Measurements from ENCODE around the gene TMEM258. TPM values are rescaled to one million over a fixed set of nuclear protein-coding genes. Genes with fewer than 3 reads are reported as not detected.

Gene TMEM258
- total RNA-seq, 2 experiments from 2014 or later = 191 to 192 TPM

- Mint-ChIP-seq H3K9me3 (no peaks in the 10 kb centered on the region), H3K4me3 (no peak overlapping the region), H3K36me3 (peaks cover 2% of the 10 kb centered on the region), H3K4me1 (ENCODE audit: low read depth) (peaks cover 24% of the 10 kb centered on the region), H3K27ac (no peak overlapping the region), H3K27me3 (peaks cover 8% of the 10 kb centered on the region)
- CTCF ChIA-PET = interaction anchor here (1.7 kb wide), 1 partner anchor 18 kb away, joined by 3 read pairs; no protein-coding TSS in a partner anchor
- DNase-seq = no peak
- intact Hi-C loops (cut with micrococcal nuclease) = no loop called here
- POLR2A ChIA-PET = no interaction called here
These were observed 40.4 kb upstream of the TMEM258 start for GRCh38 chr11:61832754-61833153.

- Mint-ChIP-seq H3K27me3 (peaks cover 9% of the 10 kb centered on the region), H3K4me1 (ENCODE audit: low read depth) (peaks cover 25% of the 10 kb centered on the region), H3K36me3 (peaks cover 2% of the 10 kb centered on the region), H3K4me3 (no peak overlapping the region), H3K9me3 (no peaks in the 10 kb centered on the region), H3K27ac (no peak overlapping the region)
- no peak for DNase-seq
- POLR2A ChIA-PET = no interaction called here
- CTCF ChIA-PET = interaction anchor here (0.6 kb wide), 1 partner anchor 116 kb away, joined by 3 read pairs; no protein-coding TSS in a partner anchor
- intact Hi-C loops (cut with micrococcal nuclease) = no loop called here
These were observed 39.8 kb upstream of the TMEM258 start for GRCh38 chr11:61832207-61832606.

- H3K27me3 Mint-ChIP-seq = peaks cover 12% of the 10 kb centered on the region
- peaks cover 2% of the 10 kb centered on the region for H3K36me3 Mint-ChIP-seq
- POLR2A ChIA-PET = no interaction called here
These were observed 38.1 kb upstream of the TMEM258 start for GRCh38 chr11:61830237-61831105.

GRCh38 chr11:61829806-61830205 is 37.4 kb upstream of the TMEM258 start:
- POLR2A ChIA-PET = interaction anchor here (1.3 kb wide), 1 partner anchor 15 kb away, joined by 3 read pairs; no protein-coding TSS in a partner anchor
- CTCF ChIA-PET = interaction anchor here (1.4 to 3.0 kb wide), 4 partner anchors 13 to 252 kb away, joined by 3 to 20 read pairs (median 4); partner anchors contain the start of gene FADS1
- peaks cover 2% of the 10 kb centered on the region for H3K36me3 Mint-ChIP-seq
- intact Hi-C loops (cut with micrococcal nuclease) = loop anchor here (5.0 kb wide), 1 partner anchor 38 kb away; the partner anchor contains the start of genes FEN1 and TMEM258
- peaks cover 21% of the 10 kb centered on the region for H3K4me1 Mint-ChIP-seq (ENCODE audit: low read depth)
- H3K9me3 Mint-ChIP-seq = no peaks in the 10 kb centered on the region
- no peak for DNase-seq
- H3K27ac Mint-ChIP-seq = no peak overlapping the region
- H3K4me3 Mint-ChIP-seq = peak overlapping the region; percentile 85
- peaks cover 14% of the 10 kb centered on the region for H3K27me3 Mint-ChIP-seq

More at GRCh38 chr11:61830237-61831105, 38.1 kb upstream of the TMEM258 start:
- peak overlapping the region; percentile 20 for H3K4me3 Mint-ChIP-seq
- CTCF ChIA-PET = interaction anchor here (1.0 to 1.1 kb wide), 2 partner anchors 15 to 68 kb away, joined by 4 read pairs; no protein-coding TSS in a partner anchor
- no peak overlapping the region for H3K27ac Mint-ChIP-seq
- H3K4me1 Mint-ChIP-seq (ENCODE audit: low read depth) = peaks cover 25% of the 10 kb centered on the region
- DNase-seq = no peak
- intact Hi-C loops (cut with micrococcal nuclease) = no loop called here
- no peaks in the 10 kb centered on the region for H3K9me3 Mint-ChIP-seq

GRCh38 chr11:61828629-61829407 is 36.4 kb upstream of the TMEM258 start:
- no peaks in the 10 kb centered on the region for H3K9me3 Mint-ChIP-seq
- ChIA-PET POLR2A (interaction anchor here (0.7 to 2.1 kb wide), 5 partner anchors 12 to 37 kb away, joined by 3 to 8 read pairs (median 3); partner anchors contain the start of genes FADS1, FEN1 and TMEM258), CTCF (interaction anchor here (0.7 to 3.0 kb wide), 11 partner anchors 12 to 253 kb away, joined by 3 to 20 read pairs (median 3); partner anchors contain the start of gene FADS1)
- peaks cover 13% of the 10 kb centered on the region for H3K4me1 Mint-ChIP-seq (ENCODE audit: low read depth)
- peak overlapping the region; percentile 85 for H3K4me3 Mint-ChIP-seq
- DNase-seq = peak; percentile 51
- intact Hi-C loops (cut with micrococcal nuclease) = loop anchor here (1.0 to 5.0 kb wide), 2 partner anchors 13 to 37 kb away; partner anchors contain the start of genes FEN1 and TMEM258
- H3K36me3 Mint-ChIP-seq = peaks cover 2% of the 10 kb centered on the region
- peak overlapping the region; percentile 43 for H3K27ac Mint-ChIP-seq
- H3K27me3 Mint-ChIP-seq = peaks cover 15% of the 10 kb centered on the region

GRCh38 chr11:61828379-61828628 is 35.9 kb upstream of the TMEM258 start:
- Mint-ChIP-seq H3K27ac (peak overlapping the region; percentile 52), H3K36me3 (peaks cover 2% of the 10 kb centered on the region), H3K27me3 (peaks cover 15% of the 10 kb centered on the region), H3K9me3 (no peaks in the 10 kb centered on the region), H3K4me1 (ENCODE audit: low read depth) (peaks cover 8% of the 10 kb centered on the region), H3K4me3 (peak overlapping the region; percentile 85)
- intact Hi-C loops (cut with micrococcal nuclease) = loop anchor here (1.0 to 5.0 kb wide), 2 partner anchors 12 to 36 kb away; partner anchors contain the start of genes FEN1 and TMEM258
- ChIA-PET POLR2A (interaction anchor here (1.0 to 2.1 kb wide), 3 partner anchors 11 to 36 kb away, joined by 4 to 8 read pairs (median 4); partner anchors contain the start of genes FADS1, FEN1 and TMEM258), CTCF (interaction anchor here (1.0 to 3.0 kb wide), 7 partner anchors 12 to 184 kb away, joined by 3 to 20 read pairs (median 4); partner anchors contain the start of gene FADS1)
- DNase-seq = no peak

- POLR2A ChIA-PET = interaction anchor here (0.9 to 2.1 kb wide), 3 partner anchors 11 to 35 kb away, joined by 4 to 8 read pairs (median 4); partner anchors contain the start of genes FADS1, FEN1 and TMEM258
- DNase-seq = peak; percentile 89
- H3K9me3 Mint-ChIP-seq = no peaks in the 10 kb centered on the region
- peak within 1 kb of the TSS; percentile 52 for H3K27ac Mint-ChIP-seq
- H3K36me3 Mint-ChIP-seq = peaks cover 2% of the 10 kb centered on the region
- peaks cover 15% of the 10 kb centered on the region for H3K27me3 Mint-ChIP-seq
- intact Hi-C loops (cut with micrococcal nuclease) = loop anchor here (1.0 to 5.0 kb wide), 2 partner anchors 11 to 35 kb away; partner anchors contain the start of genes FEN1 and TMEM258
- peaks cover 8% of the 10 kb centered on the region for H3K4me1 Mint-ChIP-seq (ENCODE audit: low read depth)
- CTCF ChIA-PET = interaction anchor here (1.0 to 3.0 kb wide), 6 partner anchors 11 to 184 kb away, joined by 3 to 20 read pairs (median 4); partner anchors contain the start of gene FADS1
- peak within 1 kb of the TSS; percentile 85 for H3K4me3 Mint-ChIP-seq
These were observed 35.4 kb upstream of the TMEM258 start, which contains the start of gene FADS2 for GRCh38 chr11:61827571-61828378. FADS2 (plus strand) TSS chr11:61828300; CDS start chr11:61828391, 91 bp downstream.

- Mint-ChIP-seq H3K4me3 (peak overlapping the region; percentile 85), H3K9me3 (no peaks in the 10 kb centered on the region), H3K27me3 (peaks cover 15% of the 10 kb centered on the region), H3K36me3 (peaks cover 2% of the 10 kb centered on the region), H3K4me1 (ENCODE audit: low read depth) (peaks cover 8% of the 10 kb centered on the region), H3K27ac (no peak overlapping the region)
- DNase-seq = no peak
- POLR2A ChIA-PET = interaction anchor here (0.9 kb wide), 1 partner anchor 11 kb away, joined by 4 read pairs; the partner anchor contains the start of gene FADS1
- intact Hi-C loops (cut with micrococcal nuclease) = loop anchor here (5.0 kb wide), 1 partner anchor 35 kb away; the partner anchor contains the start of genes FEN1 and TMEM258
- CTCF ChIA-PET = interaction anchor here (3.0 kb wide), 1 partner anchor 11 kb away, joined by 20 read pairs; the partner anchor contains the start of gene FADS1
These were observed 34.7 kb upstream of the TMEM258 start for GRCh38 chr11:61826930-61827570.

- peaks cover 7% of the 10 kb centered on the region for H3K4me1 Mint-ChIP-seq (ENCODE audit: low read depth)
- intact Hi-C loops (cut with micrococcal nuclease) = no loop called here
- peaks cover 7% of the 10 kb centered on the region for H3K27me3 Mint-ChIP-seq
- no peak for DNase-seq
- H3K27ac Mint-ChIP-seq = no peak overlapping the region
- POLR2A ChIA-PET = no interaction called here
- no peaks in the 10 kb centered on the region for H3K9me3 Mint-ChIP-seq
- peaks cover 3% of the 10 kb centered on the region for H3K36me3 Mint-ChIP-seq
- H3K4me3 Mint-ChIP-seq = no peak overlapping the region
- CTCF ChIA-PET = interaction anchor here (2.1 kb wide), 1 partner anchor 23 kb away, joined by 7 read pairs; no protein-coding TSS in a partner anchor
These were observed 27.8 kb upstream of the TMEM258 start for GRCh38 chr11:61820174-61820573.
